HTR-8/SVneo (cell line): ENCODE measurements around the gene ZPBP.

ENCODE experiments used
- DNase-seq: peaks from one replicate; pipeline ENCODE4 v3.0.0; 2011; ENCODE audit warnings: low spot score, mixed read lengths; ENCODE audit not compliant: insufficient read length
- FAIRE-seq: peaks from 2 replicates; lab custom pipeline; 2011; peaks lifted over from hg19 to GRCh38; lab: Jason Lieb, UNC

Gene ZPBP, protein sequence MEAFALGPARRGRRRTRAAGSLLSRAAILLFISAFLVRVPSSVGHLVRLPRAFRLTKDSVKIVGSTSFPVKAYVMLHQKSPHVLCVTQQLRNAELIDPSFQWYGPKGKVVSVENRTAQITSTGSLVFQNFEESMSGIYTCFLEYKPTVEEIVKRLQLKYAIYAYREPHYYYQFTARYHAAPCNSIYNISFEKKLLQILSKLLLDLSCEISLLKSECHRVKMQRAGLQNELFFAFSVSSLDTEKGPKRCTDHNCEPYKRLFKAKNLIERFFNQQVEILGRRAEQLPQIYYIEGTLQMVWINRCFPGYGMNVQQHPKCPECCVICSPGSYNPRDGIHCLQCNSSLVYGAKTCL

GRCh38 chr7:50092579-50093491 lies at the start of gene ZPBP:
TSS of gene ZPBP (minus strand) at chr7:50093246. CDS start at chr7:50093194, 52 bp downstream.
- DNase-seq (peak; percentile 3), FAIRE-seq (no peak)

DNA sequence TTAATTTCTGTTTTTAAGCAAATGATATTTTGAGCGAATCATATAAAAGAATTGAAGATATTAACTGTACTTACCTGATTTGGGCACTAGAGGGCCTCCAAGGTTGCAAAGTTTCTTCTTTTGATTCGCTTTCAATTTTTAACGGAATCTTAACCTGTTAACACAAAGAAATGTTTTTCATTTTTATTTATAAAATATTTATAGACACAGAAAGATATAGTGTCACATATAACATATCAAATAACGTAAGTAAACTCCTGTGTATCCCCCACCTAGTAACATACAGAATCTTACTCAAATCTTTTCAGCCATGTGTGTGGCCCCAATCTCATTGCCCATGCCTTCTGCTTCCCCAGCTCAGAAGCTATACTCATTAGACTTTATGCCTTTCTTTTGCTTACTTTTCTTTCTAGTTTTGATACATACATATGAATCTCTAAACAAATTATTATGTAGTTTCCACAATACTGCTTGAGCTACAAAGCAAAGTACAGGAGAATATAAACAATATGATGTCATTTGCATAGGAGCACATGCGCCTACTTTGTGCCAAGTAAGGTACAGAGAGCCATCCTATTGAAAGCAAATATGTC lies 49.5 kb upstream of the ZPBP start:
- FAIRE-seq (no peak), DNase-seq (no peak)

DNA sequence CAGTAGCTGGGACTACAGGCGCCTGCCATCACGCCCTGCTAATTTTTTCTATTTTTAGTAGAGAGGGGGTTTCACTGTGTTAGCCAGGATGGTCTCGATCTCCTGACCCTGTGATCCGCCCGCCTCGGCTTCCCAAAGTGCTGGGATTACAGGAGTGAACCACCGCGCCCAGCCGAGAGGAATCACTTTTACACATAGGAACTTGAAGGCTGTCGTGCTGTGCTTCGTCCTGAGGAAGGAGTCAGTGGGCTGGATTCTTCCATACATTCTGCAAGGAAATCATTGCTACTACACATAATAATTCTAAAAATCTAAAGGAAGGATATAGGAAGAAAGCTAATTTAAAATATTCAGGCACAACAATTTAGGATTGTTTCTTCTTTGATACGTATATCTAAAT lies 48.8 kb upstream of the ZPBP start:
- FAIRE-seq (no peak), DNase-seq (no peak)

DNA sequence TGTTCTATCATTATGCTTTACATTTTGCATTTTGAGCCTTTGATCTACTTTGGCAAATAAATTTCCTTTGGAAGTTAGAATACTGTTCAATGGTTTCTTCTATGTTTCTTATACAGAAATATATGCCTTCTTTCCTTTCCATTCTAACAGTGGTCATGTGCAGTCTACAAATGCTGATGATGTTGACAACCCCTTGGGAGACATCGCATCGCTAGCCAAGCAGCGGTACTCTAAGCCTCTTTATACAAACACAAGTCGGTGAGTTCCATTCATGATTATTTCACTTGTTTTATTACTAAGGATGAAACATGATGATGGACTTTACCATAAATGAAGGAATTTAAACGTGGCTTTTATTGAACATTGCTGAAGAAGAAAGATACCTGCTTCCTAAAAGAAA lies 48.1 kb upstream of the ZPBP start:
- DNase-seq (no peak), FAIRE-seq (no peak)

- DNase-seq (no peak), FAIRE-seq (no peak)
Measured at GRCh38 chr7:50140688-50141087, 47.6 kb upstream of the ZPBP start.

- DNase-seq (no peak), FAIRE-seq (no peak)
Measured at GRCh38 chr7:50138101-50138500, 45.1 kb upstream of the ZPBP start.

DNA sequence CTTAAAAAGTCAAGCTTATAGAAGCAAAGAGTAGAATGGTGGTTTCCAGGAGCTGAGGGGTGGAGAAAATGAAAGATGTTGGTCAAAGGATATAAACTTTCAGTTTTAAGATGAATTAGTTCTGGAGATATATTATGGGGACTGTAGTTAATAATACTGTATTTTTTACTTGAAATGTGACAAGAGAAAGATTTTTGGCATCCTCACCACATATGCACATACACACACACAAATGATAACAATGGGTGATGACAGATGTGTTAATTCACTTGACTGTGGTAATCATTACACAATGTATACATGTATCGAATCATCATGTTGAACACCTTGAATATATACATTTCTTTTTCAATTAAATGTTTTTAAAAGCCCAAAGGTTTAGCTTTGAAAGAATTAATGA lies 32.7 kb upstream of the ZPBP start:
- DNase-seq (no peak), FAIRE-seq (no peak)

DNA sequence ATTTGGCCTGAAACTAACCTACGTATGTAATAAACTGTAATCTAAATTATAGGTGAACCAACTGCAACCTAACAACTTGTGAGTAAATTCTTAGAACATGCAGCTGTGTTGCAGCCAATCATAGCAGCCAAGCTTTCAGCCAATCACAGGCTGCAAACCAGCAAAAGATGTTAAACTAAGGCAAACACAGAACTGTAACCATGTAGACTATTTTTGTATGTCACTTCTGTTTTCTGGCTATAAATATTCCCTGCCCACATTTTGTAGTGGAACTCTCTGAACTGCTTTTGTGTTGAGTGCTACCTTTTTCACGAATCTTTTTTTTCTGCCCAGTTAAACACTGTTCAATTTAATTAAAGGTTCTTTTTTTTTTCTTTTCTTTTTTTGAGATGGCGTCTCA lies 28.2 kb upstream of the ZPBP start:
- no peak for FAIRE-seq
- no peak for DNase-seq

- FAIRE-seq, result no peak
- DNase-seq, result no peak
Measured at GRCh38 chr7:50119815-50120637, 27.0 kb upstream of the ZPBP start.

DNA sequence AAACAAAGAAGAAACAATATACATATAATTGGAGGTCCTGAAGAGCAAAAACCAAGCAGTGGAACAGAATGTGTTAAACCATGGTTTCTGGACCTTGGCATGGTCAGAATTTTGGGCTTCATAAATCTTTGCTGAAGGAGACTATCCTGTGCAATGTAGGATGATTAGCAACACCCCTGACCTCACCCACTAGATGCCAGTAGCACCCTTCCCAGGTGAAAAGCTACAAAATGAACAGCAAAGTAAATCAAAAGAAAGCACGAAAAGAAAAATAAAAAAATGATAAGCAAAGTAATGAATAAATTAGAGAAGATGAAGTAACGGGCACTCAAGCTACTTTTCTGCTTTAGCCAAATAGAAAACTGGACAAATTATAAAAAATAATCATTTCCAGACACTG lies 19.2 kb upstream of the ZPBP start:
- FAIRE-seq (no peak), DNase-seq (no peak)

- no peak for DNase-seq
- FAIRE-seq, result no peak
Measured at GRCh38 chr7:50101873-50102272, 8.8 kb upstream of the ZPBP start.

GRCh38 chr7:50095634-50096033 lies 2.6 kb upstream of the ZPBP start:
- no peak for FAIRE-seq
- DNase-seq, result no peak

GRCh38 chr7:50088463-50089129 lies 4.5 kb downstream of the ZPBP start:
- FAIRE-seq (no peak), DNase-seq (no peak)

- DNase-seq, result no peak
- FAIRE-seq, result no peak
Measured at GRCh38 chr7:50085344-50085743, 7.7 kb downstream of the ZPBP start.

DNA sequence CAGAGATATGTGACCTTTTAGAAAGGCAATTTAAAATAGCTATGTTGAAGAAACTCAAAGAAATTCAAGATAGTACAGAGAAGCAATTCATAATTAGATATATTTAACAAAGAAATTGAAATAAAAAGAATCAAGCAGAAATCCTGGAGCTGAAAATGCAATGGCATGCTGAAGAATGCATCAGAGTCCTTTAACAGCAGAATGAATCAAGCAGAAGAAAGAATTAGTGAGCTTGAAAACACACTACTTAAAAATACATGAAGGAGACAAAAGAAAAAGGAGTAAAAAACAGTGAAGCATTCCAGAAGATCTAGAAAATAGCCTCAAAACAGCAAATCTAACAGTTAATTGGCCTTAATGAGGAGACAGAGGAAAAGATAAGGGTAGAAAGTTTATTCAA lies 20.0 kb downstream of the ZPBP start:
- FAIRE-seq, result no peak

DNA sequence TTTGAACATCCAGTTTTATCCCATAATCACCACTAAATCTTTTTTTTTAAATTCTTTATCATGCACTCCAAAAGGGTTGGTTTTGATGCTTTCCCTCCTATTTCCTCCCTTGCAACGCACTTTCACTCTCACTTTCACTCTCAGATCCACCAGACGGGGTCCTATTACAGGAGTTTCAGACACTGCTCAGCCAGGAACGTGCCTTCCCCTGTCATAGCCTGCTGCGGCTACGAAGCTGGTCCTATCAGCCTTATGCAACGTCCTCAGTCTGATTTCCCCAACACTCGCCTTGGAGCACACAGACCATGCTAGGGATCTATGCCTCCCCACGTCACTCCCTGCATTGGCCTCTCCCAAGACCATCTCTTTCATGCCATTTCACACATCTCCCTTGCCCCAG lies 23.4 kb downstream of the ZPBP start:
- DNase-seq (no peak), FAIRE-seq (no peak)

More for the DNA sequence above, 20.0 kb downstream of the ZPBP start:
- DNase-seq, result no peak

DNA sequence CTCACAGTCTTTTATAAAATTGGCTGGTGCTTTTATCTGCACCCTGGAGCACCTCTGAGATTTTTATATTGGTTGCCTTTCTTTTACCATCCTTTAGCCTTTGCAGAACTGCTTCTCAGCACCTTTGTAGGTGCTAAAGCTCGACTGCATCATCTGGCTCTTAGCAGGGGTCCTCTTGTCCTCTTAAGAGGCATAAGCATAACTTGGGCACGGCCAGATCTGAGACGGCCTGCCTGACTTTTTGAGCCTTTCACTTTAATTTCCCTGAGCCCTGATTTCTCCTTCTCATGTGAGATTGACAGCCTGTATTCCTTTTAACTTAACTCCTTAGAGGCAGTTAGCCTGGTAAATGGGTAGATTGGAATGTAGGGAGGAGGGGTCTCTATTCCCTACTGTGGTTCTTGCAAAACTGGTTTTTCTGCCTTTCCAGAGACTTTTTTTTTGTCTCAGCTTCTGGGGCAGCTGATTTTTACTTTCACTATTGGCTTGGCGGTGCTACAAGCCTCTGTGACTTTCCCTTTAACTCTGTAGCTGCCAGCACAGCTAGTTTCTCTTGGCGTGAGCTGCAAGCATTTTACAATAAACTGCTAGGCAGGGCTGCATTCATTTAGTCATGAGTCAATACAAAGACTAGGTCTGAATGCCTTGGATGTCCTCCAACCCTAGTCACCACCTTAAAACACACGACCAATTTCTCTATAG lies 24.0 kb downstream of the ZPBP start:
- DNase-seq, result no peak
- FAIRE-seq, result no peak

DNA sequence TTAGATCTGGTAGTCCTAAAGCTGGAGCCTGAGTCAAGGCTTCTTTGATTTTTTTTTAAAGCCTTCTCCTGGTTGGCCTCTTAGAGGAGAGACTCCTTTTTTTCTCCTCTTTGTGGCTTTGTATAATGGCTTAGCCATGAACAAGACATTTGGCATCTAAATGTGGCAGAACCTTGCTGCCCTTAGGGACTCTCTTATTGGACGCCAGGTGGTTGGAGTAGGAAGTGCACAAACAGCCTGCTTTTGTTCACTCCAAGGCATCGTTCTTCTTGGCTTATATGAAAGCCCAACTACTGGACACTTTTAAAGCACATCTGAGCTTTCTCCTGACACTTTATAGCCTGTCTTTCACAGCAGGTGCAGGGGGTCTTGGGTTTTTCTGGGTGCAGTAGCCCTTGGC lies 25.0 kb downstream of the ZPBP start:
- DNase-seq (no peak), FAIRE-seq (no peak)

- DNase-seq, result no peak
- FAIRE-seq, result no peak
Measured at GRCh38 chr7:50062951-50063350, 30.1 kb downstream of the ZPBP start.
